DOHH2 (cell line): ENCODE measurements around the gene HCK.

ENCODE experiments used
- H3F3A ChIP-seq: fragments of 200-600 bp; sonication (generic), shearing (Covaris generic); 2 replicates; pipeline ENCODE4 v1.6.0; 2016; ENCODE audit warnings: antibody characterized with exemption, mild to moderate bottlenecking; ENCODE audit not compliant: control insufficient read depth, insufficient read depth
- H3K27ac ChIP-seq: fragments of 200-600 bp; sonication (generic); 2 replicates; pipeline ENCODE4 v1.5.1; 2014; ENCODE audit warnings: low read depth, mild to moderate bottlenecking, low read length, moderate library complexity
- H3K27me3 ChIP-seq: fragments of 200-600 bp; sonication (generic); 2 replicates; pipeline ENCODE4 v1.6.1; 2014; ENCODE audit warnings: mild to moderate bottlenecking, low read length, mixed read lengths; ENCODE audit not compliant: control insufficient read depth
- H3K36me3 ChIP-seq: fragments of 200-600 bp; sonication (generic); 2 replicates; pipeline ENCODE4 v1.6.1; 2014; ENCODE audit warnings: mild to moderate bottlenecking, low read length, moderate library complexity, mixed read lengths; ENCODE audit not compliant: control insufficient read depth
- H3K4me1 ChIP-seq: fragments of 200-600 bp; sonication (generic); 2 replicates; pipeline ENCODE4 v1.6.1; 2014; ENCODE audit warnings: mild to moderate bottlenecking, low read length, mixed read lengths; ENCODE audit not compliant: control insufficient read depth
- H3K4me2 ChIP-seq: fragments of 200-600 bp; sonication (generic); 2 replicates; pipeline ENCODE4 v1.6.0; 2014; ENCODE audit warnings: mild to moderate bottlenecking, low read length, moderate library complexity
- H3K4me3 ChIP-seq: fragments of 200-600 bp; sonication (generic); 2 replicates; pipeline ENCODE4 v1.5.1; 2014; ENCODE audit warnings: mild to moderate bottlenecking, low read length, mixed read lengths
- H3K79me2 ChIP-seq: fragments of 200-600 bp; sonication (generic); 2 replicates; pipeline ENCODE4 v1.6.1; 2014; ENCODE audit warnings: mild to moderate bottlenecking, low read length, mixed read lengths; ENCODE audit not compliant: control insufficient read depth
- H3K9me2 ChIP-seq: fragments of 200-600 bp; sonication (generic); replicated peaks from 2 replicates; pipeline ENCODE4 v1.6.1; 2014; ENCODE audit warnings: mild to moderate bottlenecking, low read length, mixed read lengths; ENCODE audit not compliant: control insufficient read depth
- H3K9me3 ChIP-seq: fragments of 200-600 bp; sonication (generic); 2 replicates; pipeline ENCODE4 v1.6.1; 2014; ENCODE audit warnings: antibody characterized with exemption, low read length, mixed read lengths; ENCODE audit not compliant: control insufficient read depth, insufficient read depth
- H4K20me1 ChIP-seq: fragments of 200-600 bp; sonication (generic); 2 replicates; pipeline ENCODE4 v1.6.0; 2014; ENCODE audit warnings: low read depth, mild to moderate bottlenecking, antibody characterized with exemption, low read length, moderate library complexity; ENCODE audit not compliant: control insufficient read depth, insufficient read depth
- EZH2phosphoT487 ChIP-seq: fragments of 200-600 bp; sonication (generic); IDR thresholded peaks from 2 replicates; pipeline ENCODE4 v1.6.1; 2017; ENCODE audit warnings: borderline replicate concordance, mild to moderate bottlenecking, antibody characterized with exemption, low read length, moderate library complexity, mixed read lengths
- TF ChIP-seq, protein P1 (sequence below): fragments of 200-600 bp; sonication (generic); IDR thresholded peaks from one replicate; pipeline ENCODE4 v1.5.1; 2014; ENCODE audit warnings: antibody characterized with exemption, mild to moderate bottlenecking, low read depth, low read length; ENCODE audit not compliant: poor library complexity, severe bottlenecking

Gene HCK

DNA sequence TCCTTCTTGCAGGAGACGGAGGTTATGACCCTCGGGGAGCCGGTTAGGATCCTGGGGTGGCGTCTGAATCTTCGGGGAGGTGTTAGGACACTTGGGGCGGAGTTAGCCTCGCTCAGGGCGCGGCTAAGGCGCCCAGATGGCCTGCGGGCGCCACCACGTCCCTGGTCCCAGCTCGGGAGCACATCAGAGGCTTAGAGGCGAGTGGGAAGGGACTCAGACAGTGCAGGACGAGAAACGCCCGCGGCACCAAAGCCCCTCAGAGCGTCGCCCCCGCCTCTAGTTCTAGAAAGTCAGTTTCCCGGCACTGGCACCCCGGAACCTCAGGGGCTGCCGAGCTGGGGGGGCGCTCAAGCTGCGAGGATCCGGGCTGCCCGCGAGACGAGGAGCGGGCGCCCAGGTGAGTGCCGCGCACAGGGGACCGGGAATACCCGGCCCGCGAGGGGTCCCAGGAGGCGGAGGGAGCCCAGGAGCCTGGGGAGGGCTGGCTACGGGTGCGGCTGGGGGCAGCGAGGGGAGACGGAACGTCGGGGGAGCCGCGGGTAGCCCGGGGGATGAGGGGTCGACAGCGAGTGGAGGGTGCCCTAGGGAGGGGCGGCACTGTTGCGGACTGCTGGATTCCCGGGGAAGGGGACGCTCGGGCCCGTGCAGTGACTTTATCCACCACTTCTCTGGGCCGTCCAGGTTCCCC, at the start of gene HCK:
Gene HCK, plus strand, starts transcription at position 153 of the 688 bp plus-strand sequence.
- Histone ChIP-seq H3K9me3 (no peaks in the 10 kb centered on the region), H4K20me1 (no peaks in the 10 kb centered on the region), H3K27ac (no peak within 1 kb of the TSS), H3K27me3 (peaks cover 16% of the 10 kb centered on the region), H3K36me3 (no peaks in the 10 kb centered on the region), H3K9me2 (no peaks in the 10 kb centered on the region), H3K4me3 (peak within 1 kb of the TSS; percentile 78), H3K4me2 (peak within 1 kb of the TSS; percentile 90), H3F3A (0 out of 2 replicates have a peak, but pooled peaks cover 2% of the 10 kb centered on the region), H3K79me2 (no peaks in the 10 kb centered on the region), H3K4me1 (peaks cover 44% of the 10 kb centered on the region)
- TF ChIP-seq EZH2phosphoT487, result no peak
- TF ChIP-seq, protein P1, sequence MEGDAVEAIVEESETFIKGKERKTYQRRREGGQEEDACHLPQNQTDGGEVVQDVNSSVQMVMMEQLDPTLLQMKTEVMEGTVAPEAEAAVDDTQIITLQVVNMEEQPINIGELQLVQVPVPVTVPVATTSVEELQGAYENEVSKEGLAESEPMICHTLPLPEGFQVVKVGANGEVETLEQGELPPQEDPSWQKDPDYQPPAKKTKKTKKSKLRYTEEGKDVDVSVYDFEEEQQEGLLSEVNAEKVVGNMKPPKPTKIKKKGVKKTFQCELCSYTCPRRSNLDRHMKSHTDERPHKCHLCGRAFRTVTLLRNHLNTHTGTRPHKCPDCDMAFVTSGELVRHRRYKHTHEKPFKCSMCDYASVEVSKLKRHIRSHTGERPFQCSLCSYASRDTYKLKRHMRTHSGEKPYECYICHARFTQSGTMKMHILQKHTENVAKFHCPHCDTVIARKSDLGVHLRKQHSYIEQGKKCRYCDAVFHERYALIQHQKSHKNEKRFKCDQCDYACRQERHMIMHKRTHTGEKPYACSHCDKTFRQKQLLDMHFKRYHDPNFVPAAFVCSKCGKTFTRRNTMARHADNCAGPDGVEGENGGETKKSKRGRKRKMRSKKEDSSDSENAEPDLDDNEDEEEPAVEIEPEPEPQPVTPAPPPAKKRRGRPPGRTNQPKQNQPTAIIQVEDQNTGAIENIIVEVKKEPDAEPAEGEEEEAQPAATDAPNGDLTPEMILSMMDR, result peak; percentile 34

DNA sequence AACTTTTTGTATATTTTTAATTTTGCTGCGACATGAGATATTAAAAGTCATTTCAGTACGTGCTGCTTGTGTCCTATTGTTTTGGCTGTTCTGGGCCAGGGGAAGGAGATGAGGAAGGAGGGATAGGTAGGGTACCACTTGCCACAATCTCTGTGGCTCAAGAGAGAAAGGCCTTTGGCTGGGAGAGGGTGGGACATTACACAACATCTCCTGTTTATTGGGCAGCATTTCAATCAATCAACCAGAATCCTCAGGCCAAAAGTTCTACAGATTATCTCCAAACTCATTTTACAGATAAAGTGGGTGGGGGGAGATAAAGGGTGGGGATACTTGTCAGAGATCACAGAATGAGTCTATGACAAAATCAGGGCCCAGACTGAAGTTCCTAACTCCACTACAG, 48.7 kb upstream of the HCK start:
- H3K9me2 ChIP-seq, result no peaks in the 10 kb centered on the region
- no peaks in the 10 kb centered on the region for H3K36me3 ChIP-seq
- no peaks in the 10 kb centered on the region for H3K27me3 ChIP-seq
- H3K79me2 ChIP-seq, result no peaks in the 10 kb centered on the region
- H3K27ac ChIP-seq, result no peak overlapping the region
- no peak overlapping the region for H3K4me2 ChIP-seq
- no peaks in the 10 kb centered on the region for H3K9me3 ChIP-seq
- no peaks in the 10 kb centered on the region for H4K20me1 ChIP-seq
- H3F3A ChIP-seq, result no peaks in the 10 kb centered on the region
- TF ChIP-seq, protein P1, result no peak
- no peak for TF ChIP-seq EZH2phosphoT487
- H3K4me3 ChIP-seq, result no peak overlapping the region
- H3K4me1 ChIP-seq, result peaks cover 7% of the 10 kb centered on the region

DNA sequence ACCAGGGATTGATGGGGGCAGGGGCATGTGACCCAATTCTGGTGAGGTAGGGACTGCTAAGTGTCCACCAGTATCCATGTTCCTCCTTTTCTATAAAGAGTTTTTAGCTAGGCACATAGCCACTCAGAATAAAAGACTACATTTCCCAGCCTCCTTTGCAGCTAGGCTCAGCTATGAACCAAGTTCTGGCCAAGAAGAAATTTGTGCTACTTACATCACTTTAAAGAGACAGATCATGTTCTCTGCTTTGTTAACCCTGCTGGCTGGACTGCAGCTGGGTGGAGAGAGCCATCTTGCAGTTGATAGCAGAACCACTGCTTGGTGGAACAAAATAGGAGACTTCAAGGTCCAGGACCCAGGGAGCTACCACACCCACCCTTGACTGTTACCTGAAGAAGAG, 47.1 kb upstream of the HCK start:
- Histone ChIP-seq H3K4me1 (peaks cover 7% of the 10 kb centered on the region), H3K36me3 (no peaks in the 10 kb centered on the region), H3K27ac (no peak overlapping the region), H3K27me3 (no peaks in the 10 kb centered on the region), H3K79me2 (no peaks in the 10 kb centered on the region), H3K4me2 (no peak overlapping the region), H3K9me2 (no peaks in the 10 kb centered on the region), H4K20me1 (no peaks in the 10 kb centered on the region), H3F3A (no peaks in the 10 kb centered on the region), H3K4me3 (no peak overlapping the region), H3K9me3 (no peaks in the 10 kb centered on the region)
- TF ChIP-seq EZH2phosphoT487, result no peak

DNA sequence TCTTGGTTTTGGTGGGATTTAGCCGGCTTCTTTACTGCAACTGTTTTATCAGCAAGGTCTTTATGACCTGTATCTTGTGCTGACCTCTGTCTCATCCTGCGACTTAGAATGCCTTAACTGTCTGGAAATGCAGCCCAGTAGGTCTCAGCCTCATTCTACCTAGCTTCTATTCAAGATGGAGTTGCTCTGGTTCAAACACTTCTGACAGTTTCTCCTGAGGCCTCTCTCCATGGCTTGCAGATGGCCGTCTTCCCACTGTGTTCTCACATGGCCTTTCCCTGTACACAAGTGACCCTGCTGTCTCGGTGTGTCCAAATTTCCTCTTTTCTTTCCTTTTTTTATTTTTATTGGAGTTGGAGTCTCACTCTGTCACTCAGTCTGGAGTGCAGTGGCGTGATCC, 46.0 kb upstream of the HCK start:
- H3K27me3 ChIP-seq, result no peaks in the 10 kb centered on the region
- H3K4me1 ChIP-seq, result peaks cover 7% of the 10 kb centered on the region
- no peak overlapping the region for H3K4me2 ChIP-seq
- H3K36me3 ChIP-seq, result no peaks in the 10 kb centered on the region
- H3K9me2 ChIP-seq, result no peaks in the 10 kb centered on the region
- H4K20me1 ChIP-seq, result no peaks in the 10 kb centered on the region
- no peaks in the 10 kb centered on the region for H3K79me2 ChIP-seq
- no peaks in the 10 kb centered on the region for H3F3A ChIP-seq
- no peaks in the 10 kb centered on the region for H3K9me3 ChIP-seq
- H3K4me3 ChIP-seq, result no peak overlapping the region
- TF ChIP-seq, protein P1, result no peak
- TF ChIP-seq EZH2phosphoT487, result no peak
- no peak overlapping the region for H3K27ac ChIP-seq
